IMR-90 (cell line): ENCODE results near the gene GNAO1. TPM values are rescaled to one million over a fixed set of nuclear protein-coding genes. Genes with fewer than 3 reads are reported as not detected.

ENCODE experiments used
- ATAC-seq: fragments of 200-7000 bp; cut with Tn5 transposase; 2 replicates; pipeline ENCODE4 v1.9.1; 2020; ENCODE audit warnings: low read depth, mild to moderate bottlenecking, moderate library complexity
- BruUV-seq: library from RNA; stranded (reverse); fragments of 400-500 nt; replicated peaks from 2 replicates; lab custom pipeline; 2021; lab: Mats Ljungman, UMichigan
- CTCF ChIA-PET: fragments of 300-600 bp; formaldehyde crosslinking; extraction: SDS; loops from one replicate; lab custom pipeline; 2021; ENCODE audit warnings: antibody characterized with exemption; lab: Yijun Ruan, JAX
- POLR2A ChIA-PET: fragments of 300-600 bp; sonication (Branson Sonifier 250); formaldehyde crosslinking; loops from one replicate; lab custom pipeline; 2022; ENCODE audit warnings: antibody characterized with exemption; ENCODE audit not compliant: unreplicated experiment; lab: Charles Lee
- DNase-seq: peaks from one replicate; pipeline ENCODE4 v3.0.0; 2013
- H2AFZ ChIP-seq: replicated peaks from 2 replicates; pipeline ENCODE3; 2013; ENCODE audit warnings: low read length, mild to moderate bottlenecking; ENCODE audit not compliant: poor library complexity
- H2AK5ac ChIP-seq: 2 replicates; pipeline ENCODE4 v1.6.1; 2013; ENCODE audit warnings: low read depth, low read length, inconsistent platforms
- H2AK9ac ChIP-seq: replicated peaks from 2 replicates; pipeline ENCODE3; 2013; ENCODE audit warnings: mild to moderate bottlenecking, low read depth, low read length, moderate library complexity; ENCODE audit not compliant: poor library complexity
- H2BK120ac ChIP-seq: 2 replicates; pipeline ENCODE4 v1.6.1; 2013; ENCODE audit warnings: low read depth, low read length, inconsistent platforms
- H2BK15ac ChIP-seq: 3 replicates; pipeline ENCODE4 v1.6.1; 2013; ENCODE audit warnings: low read depth, low read length, inconsistent platforms
- H2BK20ac ChIP-seq: 2 replicates; pipeline ENCODE4 v1.6.1; 2013; ENCODE audit warnings: low read depth, mild to moderate bottlenecking, inconsistent platforms, low read length, moderate library complexity
- H2BK5ac ChIP-seq: 2 replicates; pipeline ENCODE4 v1.6.1; 2013; ENCODE audit warnings: mild to moderate bottlenecking, low read depth, low read length, inconsistent platforms; ENCODE audit not compliant: poor library complexity, severe bottlenecking
- H3K14ac ChIP-seq: replicated peaks from 2 replicates; pipeline ENCODE4 v1.6.1; 2013; ENCODE audit warnings: low read depth, low read length, inconsistent platforms
- H3K18ac ChIP-seq: 2 replicates; pipeline ENCODE4 v1.6.1; 2013; ENCODE audit warnings: low read depth, low read length, control low read depth
- H3K23ac ChIP-seq: 2 replicates; pipeline ENCODE4 v1.6.1; 2013; ENCODE audit warnings: low read depth, low read length, inconsistent platforms
- H3K27ac ChIP-seq: 2 replicates; pipeline ENCODE4 v1.5.1; 2013; ENCODE audit warnings: mild to moderate bottlenecking, control low read depth, low read length; ENCODE audit not compliant: insufficient read depth
- H3K27me3 ChIP-seq: 2 replicates; pipeline ENCODE4 v1.6.1; 2013; ENCODE audit warnings: low read length; ENCODE audit not compliant: control insufficient read depth, insufficient read depth
- H3K36me3 ChIP-seq: 2 replicates; pipeline ENCODE4 v1.6.1; 2013; ENCODE audit warnings: low read length, mixed read lengths; ENCODE audit not compliant: control insufficient read depth, insufficient read depth
- H3K4ac ChIP-seq: 2 replicates; pipeline ENCODE4 v1.6.1; 2013; ENCODE audit warnings: low read depth, low read length, inconsistent platforms
- H3K4me1 ChIP-seq: 2 replicates; pipeline ENCODE4 v1.6.1; 2013; ENCODE audit warnings: low read length, mixed read lengths; ENCODE audit not compliant: control insufficient read depth, insufficient read depth
- H3K4me2 ChIP-seq: 2 replicates; pipeline ENCODE4 v1.6.1; 2013; ENCODE audit warnings: low read depth, mild to moderate bottlenecking, control low read depth, low read length, moderate library complexity
- H3K4me3 ChIP-seq: 2 replicates; pipeline ENCODE4 v1.5.1; 2013; ENCODE audit warnings: low read depth, mild to moderate bottlenecking, control low read depth, low read length, moderate library complexity; ENCODE audit not compliant: insufficient read depth
- H3K56ac ChIP-seq: 2 replicates; pipeline ENCODE4 v1.6.1; 2013; ENCODE audit warnings: low read length, inconsistent platforms; ENCODE audit not compliant: insufficient read depth; ENCODE audit errors: extremely low read depth
- H3K79me1 ChIP-seq, 2 experiments: 2 replicates each; pipeline ENCODE4 v1.6.1; 2013; ENCODE audit warnings: low read length in 2 of 2, inconsistent platforms in 1 of 2, low read depth in 1 of 2
- H3K9ac ChIP-seq: 2 replicates; pipeline ENCODE4 v1.6.1; 2013; ENCODE audit warnings: low read depth, low read length, control low read depth
- H3K9me1 ChIP-seq: 2 replicates; pipeline ENCODE4 v1.6.1; 2013; ENCODE audit warnings: low read length, inconsistent platforms; ENCODE audit not compliant: insufficient read depth
- H3K9me3 ChIP-seq: 2 replicates; pipeline ENCODE4 v1.6.1; 2013; ENCODE audit warnings: low read length; ENCODE audit not compliant: control insufficient read depth, insufficient read depth
- H4K20me1 ChIP-seq: 2 replicates; pipeline ENCODE4 v1.6.1; 2013; ENCODE audit warnings: low read length, inconsistent platforms; ENCODE audit not compliant: insufficient read depth
- H4K5ac ChIP-seq: 2 replicates; pipeline ENCODE4 v1.6.1; 2013; ENCODE audit warnings: mild to moderate bottlenecking, low read depth, low read length, control low read depth
- H4K8ac ChIP-seq, 2 experiments: 2 replicates each; pipeline ENCODE4 v1.6.1; 2013; ENCODE audit warnings: low read depth in 2 of 2, low read length in 2 of 2, control low read depth in 1 of 2, inconsistent platforms in 1 of 2
- H4K91ac ChIP-seq: 2 replicates; pipeline ENCODE4 v1.6.1; 2013; ENCODE audit warnings: low read depth, low read length, inconsistent platforms; ENCODE audit not compliant: insufficient read depth
- BHLHE40 ChIP-seq: fragments of 150-350 bp; IDR thresholded peaks from 2 replicates; pipeline ENCODE4 v1.6.1; 2016; ENCODE audit warnings: mild to moderate bottlenecking, low read depth, low read length
- CHD1 ChIP-seq: IDR thresholded peaks from 2 replicates; pipeline ENCODE4 v1.6.1; 2012; ENCODE audit warnings: low read depth, low read length, improper control_type of control experiment
- ELK1 ChIP-seq: fragments of 150-350 bp; IDR thresholded peaks from 2 replicates; pipeline ENCODE4 v1.6.1; 2016; ENCODE audit warnings: low read depth, mild to moderate bottlenecking, low read length, moderate library complexity, borderline replicate concordance
- MAFK ChIP-seq: IDR thresholded peaks from 2 replicates; pipeline ENCODE4 v1.6.1; 2012; ENCODE audit warnings: low read depth, low read length, improper control_type of control experiment
- MAZ ChIP-seq: IDR thresholded peaks from 2 replicates; pipeline ENCODE4 v1.6.1; 2012; ENCODE audit warnings: low read depth, mild to moderate bottlenecking, low read length, improper control_type of control experiment, moderate library complexity, borderline replicate concordance
- MXI1 ChIP-seq: IDR thresholded peaks from 2 replicates; pipeline ENCODE4 v1.6.1; 2012; ENCODE audit warnings: low read depth, mild to moderate bottlenecking, low read length, moderate library complexity, borderline replicate concordance
- NFE2L2 ChIP-seq: fragments of 150-350 bp; IDR thresholded peaks from 2 replicates; pipeline ENCODE4 v1.6.1; 2016; ENCODE audit warnings: low read depth, mild to moderate bottlenecking, low read length
- POLR2A ChIP-seq: IDR thresholded peaks from 2 replicates; pipeline ENCODE4 v1.6.1; 2012; ENCODE audit warnings: mild to moderate bottlenecking, low read depth, low read length
- RAD21 ChIP-seq: IDR thresholded peaks from 2 replicates; pipeline ENCODE4 v1.6.1; 2012; ENCODE audit warnings: low read length, improper control_type of control experiment
- RFX5 ChIP-seq: IDR thresholded peaks from 2 replicates; pipeline ENCODE4 v1.8.0; 2012; ENCODE audit warnings: low read depth, mild to moderate bottlenecking, low read length, moderate library complexity
- WGBS, 2 experiments: methylation state at CpG; one replicate each; pipeline versions ENCODE4 v1.1.5 to v1.1.7; 2013; ENCODE audit warnings: missing lambda C conversion rate in 2 of 2; ENCODE audit not compliant: insufficient read length in 1 of 2; ENCODE audit errors: extremely low coverage in 2 of 2; 5-methylcytosine and 5-hydroxymethylcytosine counted together
- dilution Hi-C: fragments of 300-500 bp; cut with HindIII; formaldehyde crosslinking; loops from one replicate; pipeline ENCODE4 v1.14.3; 2018; ENCODE audit warnings: low sequenced_read_pairs; ENCODE audit not compliant: unreplicated experiment
- in situ Hi-C: fragments of 300-500 bp; cut with MboI; formaldehyde crosslinking; loops from 3 replicates; pipeline ENCODE4 v1.14.3; 2019; ENCODE audit warnings: low sequenced_read_pairs, inconsistent platforms, mixed read lengths
- intact Hi-C: fragments of 100-400 bp; cut with micrococcal nuclease; formaldehyde crosslinking; loops from 2 replicates; pipeline ENCODE4 v1.10.0; 2022
- polyA plus RNA-seq, 3 experiments: library from polyadenylated mRNA; depleted of rRNA; stranded (reverse); fragments of >200 nt; gene quantifications; 2 replicates each; pipeline ENCODE4 v1.2.3, GENCODE V29; 2012; ENCODE audit warnings: low replicate concordance in 1 of 3
- total RNA-seq: library from RNA; depleted of rRNA; stranded (reverse); fragments of >200 nt; gene quantifications from 2 replicates; pipeline ENCODE4 v1.2.3, GENCODE V29; 2012

The GNAO1 gene
- total and polyA plus RNA-seq, 2 of the 4 experiments (the other 2 are of a cell fraction) = under 0.01 to 0.07 TPM

- Histone ChIP-seq H3K36me3 (no peaks in the 10 kb centered on the region), H3K4me1 (peaks cover 12% of the 10 kb centered on the region), H4K20me1 (no peaks in the 10 kb centered on the region), H3K4me2 (no peak overlapping the region), H3K14ac (peak overlapping the region; percentile 44; the same call in 1 of the 2 replicates), H3K27ac (no peak overlapping the region), H2BK20ac (peak overlapping the region; percentile 97), H3K18ac (peak overlapping the region; percentile 80; the same call in 1 of the 2 replicates), H3K9ac (no peak overlapping the region), H3K23ac (peak overlapping the region; percentile 10; the same call in 1 of the 2 replicates), H2BK15ac (peak overlapping the region; percentile 91), H3K79me1 (no peaks in the 10 kb centered on the region), H2AK5ac (peak overlapping the region; percentile 86), H3K4me3 (no peak overlapping the region), H3K56ac (no peak overlapping the region), H4K8ac (peak overlapping the region; percentile 55 to 74; a peak in 3 of 4 replicates), H3K9me1 (peaks cover 14% of the 10 kb centered on the region), H3K27me3 (peaks cover 1% of the 10 kb centered on the region; the same call in 1 of the 2 replicates), H3K4ac (peak overlapping the region; percentile 95), H4K5ac (no peak overlapping the region), H2AFZ (peak overlapping the region; percentile 24), H3K9me3 (no peaks in the 10 kb centered on the region), H2AK9ac (peak overlapping the region; percentile 25), H4K91ac (peak overlapping the region; percentile 71), H2BK120ac (peak overlapping the region; percentile 97), H2BK5ac (no peak overlapping the region)
- ATAC-seq (no peak), DNase-seq (no peak)
- BruUV-seq = no TSS peak
- CTCF ChIA-PET = interaction anchor here (2.0 kb wide), 1 partner anchor 351 kb away, joined by 5 read pairs; no protein-coding TSS in a partner anchor
- no peak for TF ChIP-seq MAFK
- TF ChIP-seq POLR2A = no peak
- no peak for TF ChIP-seq MXI1
- TF ChIP-seq RAD21 = no peak
- TF ChIP-seq NFE2L2 = no peak
- TF ChIP-seq MAZ = no peak
- no peak for TF ChIP-seq RFX5
- no peak for TF ChIP-seq ELK1
- no peak for TF ChIP-seq BHLHE40
- TF ChIP-seq CHD1 = no peak
- POLR2A ChIA-PET = no interaction called here
- in situ Hi-C loops (no loop called here), dilution Hi-C loops (no loop called here), intact Hi-C loops (no loop called here)
- 77% methylated on average over 5 of the region's 12 CpGs; no CpG with 5 or more reads in 1 of the 2 experiments for WGBS, 2 experiments
Observed at GRCh38 chr16:56295739-56296527, 104.6 kb downstream of the GNAO1 start.
